Esophagus squamous epithelium (tissue), 4 donors: ENCODE results near the gene CMTM2.

Experiments
- POLR2A ChIP-seq, 4 donors: fragments of 450-650 bp; IDR thresholded peaks; one replicate each; pipeline ENCODE4 v1.6.1; 2017; ENCODE audit warnings: antibody characterized with exemption in 4 of 4, mild to moderate bottlenecking in 4 of 4, moderate library complexity in 3 of 4
- TF ChIP-seq, protein P1 (sequence below), 6 experiments: fragments of 450-650 bp in 4 of 6; fragments of 200-600 bp in 2 of 6; sonication (generic) in 2 of 6; IDR thresholded peaks; one replicate each; pipeline ENCODE4 v1.5.1; 2016 to 2019; ENCODE audit warnings: antibody characterized with exemption in 6 of 6, mild to moderate bottlenecking in 4 of 6, moderate library complexity in 4 of 6

DNA sequence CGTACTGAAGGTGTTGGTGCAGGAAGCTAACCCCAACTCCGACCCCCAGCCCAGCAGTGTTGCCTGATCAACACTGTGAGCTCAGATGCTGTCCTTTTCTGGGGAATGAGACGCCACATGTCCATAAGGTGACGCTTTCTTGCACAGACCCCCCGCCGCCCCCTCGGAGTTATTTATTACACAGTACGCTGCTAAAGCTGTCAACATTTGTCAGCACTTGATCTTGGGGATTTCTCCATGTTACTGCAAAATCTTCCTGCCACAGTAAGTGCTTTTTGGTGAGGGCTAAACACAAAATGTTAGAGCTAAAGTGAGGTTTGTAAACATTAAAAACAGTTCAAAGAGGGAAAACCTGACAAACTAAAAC is 41.1 kb downstream of the CMTM2 start:
- TF ChIP-seq, protein P1, sequence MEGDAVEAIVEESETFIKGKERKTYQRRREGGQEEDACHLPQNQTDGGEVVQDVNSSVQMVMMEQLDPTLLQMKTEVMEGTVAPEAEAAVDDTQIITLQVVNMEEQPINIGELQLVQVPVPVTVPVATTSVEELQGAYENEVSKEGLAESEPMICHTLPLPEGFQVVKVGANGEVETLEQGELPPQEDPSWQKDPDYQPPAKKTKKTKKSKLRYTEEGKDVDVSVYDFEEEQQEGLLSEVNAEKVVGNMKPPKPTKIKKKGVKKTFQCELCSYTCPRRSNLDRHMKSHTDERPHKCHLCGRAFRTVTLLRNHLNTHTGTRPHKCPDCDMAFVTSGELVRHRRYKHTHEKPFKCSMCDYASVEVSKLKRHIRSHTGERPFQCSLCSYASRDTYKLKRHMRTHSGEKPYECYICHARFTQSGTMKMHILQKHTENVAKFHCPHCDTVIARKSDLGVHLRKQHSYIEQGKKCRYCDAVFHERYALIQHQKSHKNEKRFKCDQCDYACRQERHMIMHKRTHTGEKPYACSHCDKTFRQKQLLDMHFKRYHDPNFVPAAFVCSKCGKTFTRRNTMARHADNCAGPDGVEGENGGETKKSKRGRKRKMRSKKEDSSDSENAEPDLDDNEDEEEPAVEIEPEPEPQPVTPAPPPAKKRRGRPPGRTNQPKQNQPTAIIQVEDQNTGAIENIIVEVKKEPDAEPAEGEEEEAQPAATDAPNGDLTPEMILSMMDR (IDR thresholded peaks at IDR 0.05), result no peak
- no peak for TF ChIP-seq POLR2A (IDR thresholded peaks at IDR 0.05)
